PC-3 (cell line): ENCODE data around the gene ZSCAN29. TPM values are rescaled to one million over a fixed set of nuclear protein-coding genes. Genes with fewer than 3 reads are reported as not detected.

Experiments
- ATAC-seq: fragments of 200-7000 bp; cut with Tn5 transposase; 2 replicates; pipeline ENCODE4 v1.9.1; 2020; ENCODE audit warnings: mild to moderate bottlenecking, moderate library complexity
- BruUV-seq: library from RNA; stranded (reverse); fragments of 400-500 nt; replicated peaks from 2 replicates; lab custom pipeline; 2021; lab: Mats Ljungman, UMichigan
- CTCF ChIA-PET: fragments of 300-600 bp; sonication (Branson Sonifier 250); formaldehyde crosslinking; loops from one replicate; lab custom pipeline; 2022; ENCODE audit warnings: antibody characterized with exemption; lab: Charles Lee
- POLR2A ChIA-PET: fragments of 300-600 bp; sonication (Branson Sonifier 250); formaldehyde crosslinking; loops from one replicate; lab custom pipeline; 2022; ENCODE audit warnings: antibody characterized with exemption; ENCODE audit not compliant: unreplicated experiment; lab: Charles Lee
- DNase-seq: peaks from one replicate; pipeline ENCODE4 v3.0.0-alpha.2; 2015
- H2AFZ ChIP-seq: fragments of 300-600 bp; sonication (generic); 2 replicates; pipeline ENCODE4 v1.6.0; 2016; ENCODE audit warnings: antibody characterized with exemption, low read length
- H3F3A ChIP-seq: fragments of 300-600 bp; sonication (generic); one replicate; pipeline ENCODE4 v1.6.0; 2017; ENCODE audit warnings: antibody characterized with exemption, low read length, control low read depth, mild to moderate bottlenecking; ENCODE audit not compliant: unreplicated experiment
- H3K27ac ChIP-seq: fragments of 300-600 bp; sonication (generic); 2 replicates; pipeline ENCODE4 v1.5.1; 2016; ENCODE audit warnings: mild to moderate bottlenecking, low read length
- H3K27me3 ChIP-seq: fragments of 300-600 bp; sonication (generic); 2 replicates; pipeline ENCODE4 v1.6.1; 2016; ENCODE audit warnings: low read length, mixed read lengths
- H3K36me3 ChIP-seq: fragments of 300-600 bp; sonication (generic); 2 replicates; pipeline ENCODE4 v1.6.1; 2016; ENCODE audit warnings: low read depth, mixed run types, low read length, mixed read lengths
- H3K4me1 ChIP-seq: fragments of 300-600 bp; sonication (generic); 2 replicates; pipeline ENCODE4 v1.5.1; 2016; ENCODE audit warnings: low read length; ENCODE audit not compliant: insufficient read depth
- H3K4me2 ChIP-seq: fragments of 300-600 bp; sonication (generic); 2 replicates; pipeline ENCODE4 v1.6.0; 2016; ENCODE audit warnings: low read length
- H3K4me3 ChIP-seq: fragments of 300-600 bp; sonication (generic); 2 replicates; pipeline ENCODE4 v1.5.1; 2016; ENCODE audit warnings: mild to moderate bottlenecking, low read length, mixed read lengths
- H3K79me2 ChIP-seq: fragments of 300-600 bp; sonication (generic); 2 replicates; pipeline ENCODE4 v1.6.1; 2017; ENCODE audit warnings: low read length, mixed read lengths
- H3K9ac ChIP-seq: fragments of 300-600 bp; sonication (generic); 2 replicates; pipeline ENCODE4 v1.6.0; 2016; ENCODE audit warnings: mild to moderate bottlenecking, low read length
- H3K9me2 ChIP-seq: fragments of 300-600 bp; sonication (generic); replicated peaks from 2 replicates; pipeline ENCODE4 v1.6.1; 2016; ENCODE audit warnings: mixed run types, low read length, mixed read lengths
- H3K9me3 ChIP-seq: fragments of 300-600 bp; sonication (generic); 2 replicates; pipeline ENCODE4 v1.6.1; 2016; ENCODE audit warnings: low read length, mixed read lengths
- H4K20me1 ChIP-seq: fragments of 300-600 bp; sonication (generic); 2 replicates; pipeline ENCODE4 v1.6.1; 2016; ENCODE audit warnings: low read length, mixed read lengths
- EZH2 ChIP-seq: fragments of 300-600 bp; sonication (generic); IDR thresholded peaks from one replicate; pipeline ENCODE4 v1.6.1; 2017; ENCODE audit warnings: antibody characterized with exemption, mild to moderate bottlenecking, low read length; ENCODE audit not compliant: unreplicated experiment
- EZH2phosphoT487 ChIP-seq: fragments of 300-600 bp; sonication (generic); IDR thresholded peaks from 2 replicates; pipeline ENCODE4 v1.6.1; 2018; ENCODE audit warnings: mild to moderate bottlenecking, antibody characterized with exemption, low read length, borderline replicate concordance
- intact Hi-C: fragments of 100-400 bp; cut with micrococcal nuclease; formaldehyde crosslinking; loops from 2 replicates; pipeline ENCODE4 v1.9.0; 2023
- total RNA-seq: library from RNA; depleted of rRNA; stranded (reverse); fragments of >200 nt; gene quantifications from 2 replicates; pipeline ENCODE4 v1.2.3, GENCODE V29; 2014
- TF ChIP-seq, protein P1 (sequence below): fragments of 300-600 bp; sonication (generic); conservative IDR thresholded peaks from 2 replicates; pipeline ENCODE4 v1.5.1; 2017; ENCODE audit warnings: antibody characterized with exemption, low read depth, mild to moderate bottlenecking, low read length

ZSCAN29 gene
- total RNA-seq, 1 experiment from 2014 or later, result 28.0 TPM

DNA sequence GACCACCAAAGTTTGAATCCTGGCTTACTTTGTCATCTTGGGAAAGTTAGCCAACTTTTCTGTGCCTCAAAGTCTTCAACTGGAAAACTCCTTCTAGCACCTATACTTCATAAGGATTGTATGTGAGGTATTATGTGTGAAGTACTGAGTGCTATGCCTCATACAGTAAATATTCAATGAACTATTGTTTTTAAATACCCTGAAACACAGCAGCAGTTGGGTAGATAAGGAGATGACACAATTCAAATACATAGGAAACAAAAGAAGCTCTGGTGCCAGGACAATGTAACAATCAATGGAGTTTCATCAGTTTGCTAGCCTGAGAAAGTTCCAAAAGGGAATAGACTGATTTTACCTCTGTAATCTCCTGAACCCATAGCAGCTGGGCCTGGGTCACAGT lies 43.4 kb upstream of the ZSCAN29 start:
- no peak for ATAC-seq
- H3K9me2 ChIP-seq, result no peaks in the 10 kb centered on the region
- ChIA-PET CTCF (interaction anchor here (0.6 kb wide), 1 partner anchor 71 kb away, joined by 3 read pairs; no protein-coding TSS in a partner anchor), POLR2A (interaction anchor here (0.7 kb wide), 1 partner anchor 96 kb away, joined by 3 read pairs; no protein-coding TSS in a partner anchor)
- intact Hi-C loops, result no loop called here
- DNase-seq, result no peak
- no peaks in the 10 kb centered on the region for H4K20me1 ChIP-seq
- TF ChIP-seq, protein P1, sequence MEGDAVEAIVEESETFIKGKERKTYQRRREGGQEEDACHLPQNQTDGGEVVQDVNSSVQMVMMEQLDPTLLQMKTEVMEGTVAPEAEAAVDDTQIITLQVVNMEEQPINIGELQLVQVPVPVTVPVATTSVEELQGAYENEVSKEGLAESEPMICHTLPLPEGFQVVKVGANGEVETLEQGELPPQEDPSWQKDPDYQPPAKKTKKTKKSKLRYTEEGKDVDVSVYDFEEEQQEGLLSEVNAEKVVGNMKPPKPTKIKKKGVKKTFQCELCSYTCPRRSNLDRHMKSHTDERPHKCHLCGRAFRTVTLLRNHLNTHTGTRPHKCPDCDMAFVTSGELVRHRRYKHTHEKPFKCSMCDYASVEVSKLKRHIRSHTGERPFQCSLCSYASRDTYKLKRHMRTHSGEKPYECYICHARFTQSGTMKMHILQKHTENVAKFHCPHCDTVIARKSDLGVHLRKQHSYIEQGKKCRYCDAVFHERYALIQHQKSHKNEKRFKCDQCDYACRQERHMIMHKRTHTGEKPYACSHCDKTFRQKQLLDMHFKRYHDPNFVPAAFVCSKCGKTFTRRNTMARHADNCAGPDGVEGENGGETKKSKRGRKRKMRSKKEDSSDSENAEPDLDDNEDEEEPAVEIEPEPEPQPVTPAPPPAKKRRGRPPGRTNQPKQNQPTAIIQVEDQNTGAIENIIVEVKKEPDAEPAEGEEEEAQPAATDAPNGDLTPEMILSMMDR, result no peak
- TF ChIP-seq EZH2 (no peak), EZH2phosphoT487 (no peak)
- no TSS peak for BruUV-seq
- no peak overlapping the region for H3K9ac ChIP-seq
- H3K4me1 ChIP-seq, result no peaks in the 10 kb centered on the region
- H3K4me2 ChIP-seq, result no peak overlapping the region
- H3K4me3 ChIP-seq, result no peak overlapping the region
- no peaks in the 10 kb centered on the region for H3F3A ChIP-seq
- H3K9me3 ChIP-seq, result no peaks in the 10 kb centered on the region
- no peak overlapping the region for H3K27ac ChIP-seq
- H3K36me3 ChIP-seq, result peaks cover 49% of the 10 kb centered on the region
- no peak overlapping the region for H2AFZ ChIP-seq
- no peaks in the 10 kb centered on the region for H3K79me2 ChIP-seq
- H3K27me3 ChIP-seq, result no peaks in the 10 kb centered on the region

DNA sequence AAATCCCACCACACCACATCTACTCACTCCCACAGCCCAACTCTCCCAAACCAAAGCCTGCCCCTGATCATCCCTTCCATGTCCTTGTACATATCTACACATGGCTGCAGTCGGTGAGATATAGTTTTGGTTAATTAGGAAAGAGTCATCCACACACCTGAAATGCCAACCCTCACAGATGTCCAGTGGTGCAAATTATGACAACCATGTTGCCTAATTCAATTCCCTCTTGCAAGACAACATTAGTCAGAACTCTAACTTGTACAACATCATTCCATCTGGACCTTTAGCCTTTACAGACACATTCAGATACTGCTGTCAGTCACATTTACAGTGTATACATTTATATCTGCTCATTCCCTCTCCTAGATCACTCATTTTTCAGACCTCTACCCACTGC lies 41.3 kb upstream of the ZSCAN29 start:
- Histone ChIP-seq H3K4me3 (no peak overlapping the region), H3K4me2 (no peak overlapping the region), H3K9ac (no peak overlapping the region), H3K9me2 (no peaks in the 10 kb centered on the region), H3K4me1 (no peaks in the 10 kb centered on the region), H3K27ac (no peak overlapping the region), H2AFZ (no peak overlapping the region), H4K20me1 (no peaks in the 10 kb centered on the region), H3K9me3 (no peaks in the 10 kb centered on the region), H3K79me2 (no peaks in the 10 kb centered on the region), H3K27me3 (no peaks in the 10 kb centered on the region), H3K36me3 (peaks cover 65% of the 10 kb centered on the region), H3F3A (no peaks in the 10 kb centered on the region)
- ChIA-PET CTCF (no interaction called here), POLR2A (no interaction called here)
- intact Hi-C loops, result no loop called here
- no peak for ATAC-seq
- no peak for TF ChIP-seq EZH2
- TF ChIP-seq EZH2phosphoT487, result no peak
- TF ChIP-seq, protein P1, result no peak
- no TSS peak for BruUV-seq
- no peak for DNase-seq

DNA sequence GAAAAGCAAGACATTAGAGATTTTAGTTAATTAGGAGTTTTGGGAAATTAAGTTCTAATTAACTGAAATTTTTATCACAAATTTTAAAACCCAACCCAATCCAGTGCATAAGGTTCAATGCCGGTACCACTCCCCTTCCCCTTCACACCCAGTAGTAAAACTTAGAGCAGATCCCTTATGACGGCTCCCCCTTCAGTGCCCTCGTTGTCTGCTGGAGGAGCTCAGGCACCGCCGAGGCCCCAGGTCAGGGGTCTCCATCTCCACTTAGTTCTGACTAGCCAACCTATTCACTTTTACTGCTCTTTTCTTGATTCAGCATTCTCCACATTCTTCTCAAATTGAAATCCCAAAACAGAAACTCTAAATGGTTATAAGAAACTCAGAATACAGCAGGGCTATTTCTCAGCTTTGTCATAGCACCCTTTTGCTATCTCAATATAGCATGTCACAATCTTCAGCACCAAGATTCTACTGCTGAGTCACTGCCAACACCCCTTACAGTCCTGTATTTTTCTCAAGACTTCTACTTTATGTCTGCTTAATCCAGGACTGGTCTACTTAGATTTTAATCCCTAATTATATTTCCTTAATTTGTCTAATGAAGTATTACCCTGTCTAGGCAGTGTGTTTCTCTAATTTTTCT lies 39.9 kb upstream of the ZSCAN29 start:
- no peak for DNase-seq
- ATAC-seq, result no peak
- BruUV-seq, result no TSS peak
- ChIA-PET POLR2A (no interaction called here), CTCF (no interaction called here)
- intact Hi-C loops, result no loop called here
- Histone ChIP-seq H3K9ac (no peak overlapping the region), H3K4me3 (no peak overlapping the region), H3K79me2 (no peaks in the 10 kb centered on the region), H3K9me3 (no peaks in the 10 kb centered on the region), H3K4me2 (no peak overlapping the region), H3K4me1 (no peaks in the 10 kb centered on the region), H3K36me3 (peaks cover 69% of the 10 kb centered on the region), H3K9me2 (no peaks in the 10 kb centered on the region), H2AFZ (no peak overlapping the region), H3K27me3 (no peaks in the 10 kb centered on the region), H3F3A (no peaks in the 10 kb centered on the region), H4K20me1 (no peaks in the 10 kb centered on the region), H3K27ac (no peak overlapping the region)
- TF ChIP-seq EZH2phosphoT487, result no peak
- TF ChIP-seq, protein P1, result no peak
